Measurements from ENCODE around the gene GAGE13. TPM values are rescaled to one million over a fixed set of nuclear protein-coding genes. Genes with fewer than 3 reads are reported as not detected.

Gene GAGE13
- total and polyA plus RNA-seq, 2 donors (not counting 3 experiments of a cell fraction or from before 2014, with no cell fraction given): not detected

- Histone ChIP-seq H3K9me1 (replicated peaks; ENCODE audit: control insufficient read depth, extremely low read depth, insufficient read depth, low read length) (no peaks in the 10 kb centered on the region), H3K9ac (replicated peaks; ENCODE audit: extremely low read depth, insufficient read depth, low read length) (no peak overlapping the region), H2AFZ (ENCODE audit: low read depth, low read length) (no peak overlapping the region), H3K27me3 (ENCODE audit: control insufficient read depth in 2 of 2, insufficient read depth in 2 of 2, low read length in 2 of 2) (no peaks in the 10 kb centered on the region), H4K20me1 (replicated peaks; ENCODE audit: control insufficient read depth, extremely low read depth, insufficient read depth, low read length) (no peaks in the 10 kb centered on the region), H3K27ac (ENCODE audit: insufficient read depth, low read depth, low read length) (no peak overlapping the region), H3K36me3 (ENCODE audit: control insufficient read depth in 2 of 2, extremely low read depth in 1 of 2, insufficient read depth in 2 of 2, low read length in 2 of 2) (no peaks in the 10 kb centered on the region), H3K4me2 (ENCODE audit: insufficient read depth, low read length) (no peak overlapping the region), H3K4me3 (replicated peaks in 1 of 3; ENCODE audit: insufficient read depth in 1 of 3, low read depth in 1 of 3, low read length in 3 of 3) (no peak overlapping the region), H3K9me3 (replicated peaks; ENCODE audit: control insufficient read depth, insufficient read depth, low read length) (no peaks in the 10 kb centered on the region), H3K79me2 (ENCODE audit: control insufficient read depth, insufficient read depth, low read length) (no peaks in the 10 kb centered on the region), H3K4me1 (ENCODE audit: control insufficient read depth, extremely low read depth, insufficient read depth, low read length) (no peaks in the 10 kb centered on the region)
- FAIRE-seq (no peak), DNase-seq (ENCODE audit: low read depth, low spot score) (no peak)
- no TSS peak for BruUV-seq (replicated peaks)
- ChIA-PET POLR2A (no interaction called here), CTCF (no interaction called here)
- dilution Hi-C loops (cut with MboI; ENCODE audit: extremely low pct_ligation_motif_present, low sequenced_read_pairs) (no loop called here), intact Hi-C loops (cut with micrococcal nuclease) (no loop called here)
- TF ChIP-seq, protein P1, sequence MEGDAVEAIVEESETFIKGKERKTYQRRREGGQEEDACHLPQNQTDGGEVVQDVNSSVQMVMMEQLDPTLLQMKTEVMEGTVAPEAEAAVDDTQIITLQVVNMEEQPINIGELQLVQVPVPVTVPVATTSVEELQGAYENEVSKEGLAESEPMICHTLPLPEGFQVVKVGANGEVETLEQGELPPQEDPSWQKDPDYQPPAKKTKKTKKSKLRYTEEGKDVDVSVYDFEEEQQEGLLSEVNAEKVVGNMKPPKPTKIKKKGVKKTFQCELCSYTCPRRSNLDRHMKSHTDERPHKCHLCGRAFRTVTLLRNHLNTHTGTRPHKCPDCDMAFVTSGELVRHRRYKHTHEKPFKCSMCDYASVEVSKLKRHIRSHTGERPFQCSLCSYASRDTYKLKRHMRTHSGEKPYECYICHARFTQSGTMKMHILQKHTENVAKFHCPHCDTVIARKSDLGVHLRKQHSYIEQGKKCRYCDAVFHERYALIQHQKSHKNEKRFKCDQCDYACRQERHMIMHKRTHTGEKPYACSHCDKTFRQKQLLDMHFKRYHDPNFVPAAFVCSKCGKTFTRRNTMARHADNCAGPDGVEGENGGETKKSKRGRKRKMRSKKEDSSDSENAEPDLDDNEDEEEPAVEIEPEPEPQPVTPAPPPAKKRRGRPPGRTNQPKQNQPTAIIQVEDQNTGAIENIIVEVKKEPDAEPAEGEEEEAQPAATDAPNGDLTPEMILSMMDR (IDR thresholded peaks at IDR 0.05; ENCODE audit: extremely low read depth in 1 of 2, insufficient read depth in 1 of 2, low read depth in 1 of 2, low read length in 2 of 2): no peak
- TF ChIP-seq POLR2A (IDR thresholded peaks at IDR 0.05; ENCODE audit: low read depth, low read length) (no peak), FOS (IDR thresholded peaks at IDR 0.05; ENCODE audit: borderline replicate concordance, insufficient read depth, low read length) (no peak), MYC (IDR thresholded peaks at IDR 0.05; ENCODE audit: low read depth, low read length) (no peak), GATA2 (IDR thresholded peaks at IDR 0.05; ENCODE audit: insufficient read depth, insufficient read length, low read depth, low read length) (no peak), JUN (IDR thresholded peaks at IDR 0.05; ENCODE audit: borderline replicate concordance, insufficient read depth, insufficient read length, low read depth) (no peak), EZH2 (IDR thresholded peaks at IDR 0.05; ENCODE audit: borderline replicate concordance, low read depth, low read length, severe bottlenecking) (no peak), POLR2AphosphoS5 (IDR thresholded peaks at IDR 0.05; ENCODE audit: insufficient read depth, low read depth, low read length) (no peak)
- TF ChIP-seq, protein P2, sequence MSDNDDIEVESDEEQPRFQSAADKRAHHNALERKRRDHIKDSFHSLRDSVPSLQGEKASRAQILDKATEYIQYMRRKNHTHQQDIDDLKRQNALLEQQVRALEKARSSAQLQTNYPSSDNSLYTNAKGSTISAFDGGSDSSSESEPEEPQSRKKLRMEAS (IDR thresholded peaks at IDR 0.05; ENCODE audit: insufficient read depth, insufficient read length): no peak
These were observed 30.7 kb upstream of the GAGE13 start for GRCh38 chrX:49300703-49301102.
